Esophagus muscularis mucosa (tissue), 4 donors: ENCODE data around the gene MRPL22. TPM values are rescaled to one million over a fixed set of nuclear protein-coding genes. Genes with fewer than 3 reads are reported as not detected.
"Not testable (repeated sequence)": the region's sequence is repeated elsewhere in the genome, so short reads cannot be mapped to it uniquely, and the experiment has no call there.

ENCODE experiments used
- DNase-seq: peaks from one replicate; pipeline ENCODE4 v3.0.0-alpha.2; 2017; ENCODE audit errors: extremely low spot score
- H3K27ac ChIP-seq, 4 donors: fragments of 200-600 bp; sonication (generic); replicated peaks in 1 of 4; 1 replicate in 3 of 4; 2 replicates in 1 of 4; pipeline ENCODE4 v1.5.1; 2016 to 2019; ENCODE audit warnings: mild to moderate bottlenecking in 1 of 4
- H3K27me3 ChIP-seq, 4 donors: fragments of 200-600 bp; sonication (generic); one replicate each; pipeline versions ENCODE4 v1.5.1 to v1.6.0; 2016 to 2019
- H3K36me3 ChIP-seq, 4 donors: fragments of 200-600 bp; sonication (generic); one replicate each; pipeline ENCODE4 v1.5.1; 2016 to 2019
- H3K4me1 ChIP-seq, 4 donors: fragments of 200-600 bp; sonication (generic); one replicate each; pipeline ENCODE4 v1.5.1; 2016 to 2019
- H3K4me3 ChIP-seq, 4 donors: fragments of 200-600 bp; sonication (generic); 1 replicate in 2 of 4; 2 replicates in 2 of 4; pipeline ENCODE4 v1.5.1; 2016 to 2019; ENCODE audit warnings: mild to moderate bottlenecking in 4 of 4, moderate library complexity in 1 of 4
- H3K9me3 ChIP-seq, 4 donors: fragments of 200-600 bp; sonication (generic); 1 replicate in 3 of 4; 2 replicates in 1 of 4; pipeline ENCODE4 v1.5.1; 2016 to 2019
- CTCF ChIP-seq, 3 experiments: fragments of 200-600 bp in 2 of 3; fragments of 450-650 bp in 1 of 3; sonication (generic) in 2 of 3; IDR thresholded peaks; one replicate each; pipeline ENCODE4 v1.5.1; 2017 to 2019; ENCODE audit warnings: antibody characterized with exemption in 3 of 3, mild to moderate bottlenecking in 2 of 3, moderate library complexity in 1 of 3
- EP300 ChIP-seq: sonication (generic); formaldehyde crosslinking; IDR thresholded peaks from one replicate; pipeline ENCODE4 v1.6.1; 2017; ENCODE audit warnings: antibody characterized with exemption
- POLR2A ChIP-seq: fragments of 450-650 bp; IDR thresholded peaks from one replicate; pipeline ENCODE4 v1.6.1; 2017; ENCODE audit warnings: antibody characterized with exemption, moderate library complexity, mild to moderate bottlenecking, low read depth
- POLR2AphosphoS5 ChIP-seq, 2 donors: sonication (generic); formaldehyde crosslinking; IDR thresholded peaks; one replicate each; pipeline ENCODE4 v1.6.1; 2017; ENCODE audit warnings: antibody characterized with exemption in 2 of 2
- WGBS: methylation state at CpG from one replicate; pipeline ENCODE4 v1.1.5; 2018; 5-methylcytosine and 5-hydroxymethylcytosine counted together
- intact Hi-C: fragments of 100-400 bp; cut with DNase I; formaldehyde crosslinking; loops from one replicate; pipeline ENCODE4 v1.15.1; 2023
- total RNA-seq, 4 donors: library from RNA; depleted of rRNA; stranded (reverse); fragments of >200 nt; gene quantifications; one replicate each; pipeline versions ENCODE4 v1.1.0 to v1.2.1, GENCODE V29; 2016

MRPL22 gene
- total RNA-seq, 4 donors from 2014 or later = 8.7 to 31.4 (median 17.2) TPM

GRCh38 chr5:154901913-154902312, 39.0 kb upstream of the MRPL22 start:
- Histone ChIP-seq H3K36me3 (peaks cover 50 to 100% (median 89%) of the 10 kb centered on the region in 4 donors), H3K9me3 (no peaks in the 10 kb centered on the region), H3K27ac (no peak overlapping the region), H3K27me3 (no peaks in the 10 kb centered on the region), H3K4me1 (no peaks in the 10 kb centered on the region), H3K4me3 (no peak overlapping the region)
- WGBS = 92% methylated on average over 6 of the region's 6 CpGs
- intact Hi-C loops = no loop called here
- peak; percentile 31 for DNase-seq
- TF ChIP-seq POLR2A = no peak
- no peak for TF ChIP-seq CTCF (IDR thresholded peaks at IDR 0.05)
- TF ChIP-seq POLR2AphosphoS5 (IDR thresholded peaks at IDR 0.05) = no peak
- TF ChIP-seq EP300 = no peak

GRCh38 chr5:154905601-154906000, 35.3 kb upstream of the MRPL22 start:
- H3K4me1 ChIP-seq, H3K4me3 ChIP-seq, intact Hi-C loops, H3K27ac ChIP-seq, DNase-seq, H3K27me3 ChIP-seq, H3K9me3 ChIP-seq: not testable (repeated sequence)
- peaks cover 55 to 98% (median 88%) of the 10 kb centered on the region in 4 donors for H3K36me3 ChIP-seq
- 90% methylated on average over 7 of the region's 7 CpGs for WGBS

- Histone ChIP-seq H3K9me3 (no peaks in the 10 kb centered on the region), H3K4me1 (no peaks in the 10 kb centered on the region), H3K27ac (no peak overlapping the region), H3K36me3 (peaks cover 52 to 97% (median 82%) of the 10 kb centered on the region in 4 donors), H3K27me3 (no peaks in the 10 kb centered on the region), H3K4me3 (no peak overlapping the region)
- no peak for TF ChIP-seq CTCF (IDR thresholded peaks at IDR 0.05)
- TF ChIP-seq POLR2A = no peak
- TF ChIP-seq POLR2AphosphoS5 (IDR thresholded peaks at IDR 0.05) = no peak
- TF ChIP-seq EP300 = no peak
- 82% methylated on average over 3 of the region's 3 CpGs for WGBS
- no peak for DNase-seq
- intact Hi-C loops = no loop called here
Measured at GRCh38 chr5:154916874-154917273, 24.0 kb upstream of the MRPL22 start.

GRCh38 chr5:154917757-154918156, 23.1 kb upstream of the MRPL22 start:
- Histone ChIP-seq H3K27ac (no peak overlapping the region), H3K9me3 (no peaks in the 10 kb centered on the region), H3K4me3 (no peak overlapping the region), H3K27me3 (no peaks in the 10 kb centered on the region), H3K36me3 (peaks cover 48 to 95% (median 82%) of the 10 kb centered on the region in 4 donors), H3K4me1 (no peaks in the 10 kb centered on the region)
- WGBS = 83% methylated on average over 4 of the region's 4 CpGs
- no peak for DNase-seq
- intact Hi-C loops = no loop called here
- TF ChIP-seq POLR2A (no peak), EP300 (no peak), CTCF (IDR thresholded peaks at IDR 0.05) (no peak), POLR2AphosphoS5 (IDR thresholded peaks at IDR 0.05) (no peak)

- DNase-seq = no peak
- Histone ChIP-seq H3K4me1 (no peaks in the 10 kb centered on the region), H3K27ac (no peak overlapping the region), H3K9me3 (no peaks in the 10 kb centered on the region), H3K36me3 (peaks cover 68 to 98% (median 93%) of the 10 kb centered on the region in 4 donors), H3K4me3 (no peak overlapping the region), H3K27me3 (no peaks in the 10 kb centered on the region)
- 89% methylated on average over 7 of the region's 7 CpGs for WGBS
- TF ChIP-seq POLR2A (no peak), CTCF (IDR thresholded peaks at IDR 0.05) (no peak), POLR2AphosphoS5 (IDR thresholded peaks at IDR 0.05) (no peak), EP300 (no peak)
- intact Hi-C loops = no loop called here
Measured at GRCh38 chr5:154923441-154924430, 17.1 kb upstream of the MRPL22 start.
